Mesenchymal stem cell (in vitro differentiated cells and primary cell): ENCODE data around the gene GNPAT.

Experiments
- DNase-seq: peaks from one replicate; pipeline ENCODE4 v3.0.0-alpha.2; 2013
- H2AFZ ChIP-seq: one replicate; pipeline ENCODE4 v1.6.1; 2013; ENCODE audit warnings: low read depth, mild to moderate bottlenecking, control low read depth, inconsistent platforms, low read length, moderate library complexity
- H2AK5ac ChIP-seq: 2 replicates; pipeline ENCODE4 v1.6.1; 2013; ENCODE audit warnings: low read length, moderate library complexity, mild to moderate bottlenecking, inconsistent platforms; ENCODE audit not compliant: severe bottlenecking
- H2BK120ac ChIP-seq: one replicate; pipeline ENCODE4 v1.6.1; 2013; ENCODE audit warnings: low read depth, mild to moderate bottlenecking, inconsistent platforms, low read length, moderate library complexity
- H2BK12ac ChIP-seq, 2 experiments: one replicate each; pipeline ENCODE4 v1.6.1; 2013; ENCODE audit warnings: inconsistent platforms in 2 of 2, low read length in 2 of 2, mild to moderate bottlenecking in 2 of 2, moderate library complexity in 2 of 2, control low read depth in 1 of 2
- H2BK15ac ChIP-seq: one replicate; pipeline ENCODE4 v1.6.1; 2013; ENCODE audit warnings: mild to moderate bottlenecking, low read depth, inconsistent platforms; ENCODE audit not compliant: poor library complexity, severe bottlenecking
- H2BK5ac ChIP-seq: 2 replicates; pipeline ENCODE4 v1.6.1; 2013; ENCODE audit warnings: low read depth, mild to moderate bottlenecking, low read length, control low read depth, inconsistent platforms; ENCODE audit not compliant: poor library complexity, severe bottlenecking
- H3K14ac ChIP-seq, 2 experiments: one replicate each; pipeline ENCODE4 v1.6.1; 2013; ENCODE audit warnings: inconsistent platforms in 2 of 2, low read length in 2 of 2, control low read depth in 1 of 2, mild to moderate bottlenecking in 1 of 2, moderate library complexity in 1 of 2
- H3K18ac ChIP-seq, 2 experiments: one replicate each; pipeline ENCODE4 v1.6.1; 2013; ENCODE audit warnings: inconsistent platforms in 2 of 2, low read length in 2 of 2, control low read depth in 1 of 2, low read depth in 1 of 2, mild to moderate bottlenecking in 1 of 2
- H3K23ac ChIP-seq, 2 experiments: one replicate each; pipeline ENCODE4 v1.6.1; 2013; ENCODE audit warnings: inconsistent platforms in 2 of 2, low read length in 2 of 2, mild to moderate bottlenecking in 2 of 2, moderate library complexity in 2 of 2, control low read depth in 1 of 2
- H3K27ac ChIP-seq: 2 replicates; pipeline ENCODE4 v1.5.1; 2013; ENCODE audit warnings: mild to moderate bottlenecking, moderate library complexity, low read length, control low read depth, inconsistent platforms; ENCODE audit not compliant: poor library complexity, severe bottlenecking
- H3K27me3 ChIP-seq, 2 experiments: 2 replicates each; pipeline versions ENCODE4 v1.6.1 to v1.7.0; 2013; ENCODE audit warnings: low read length in 2 of 2, mild to moderate bottlenecking in 2 of 2, moderate library complexity in 2 of 2, control low read depth in 1 of 2, inconsistent platforms in 1 of 2; ENCODE audit not compliant: control insufficient read depth in 1 of 2, insufficient read depth in 1 of 2
- H3K36me3 ChIP-seq, 2 experiments: 2 replicates each; pipeline versions ENCODE4 v1.6.1 to v1.7.0; 2013; ENCODE audit warnings: low read length in 2 of 2, control low read depth in 1 of 2, inconsistent platforms in 1 of 2, low read depth in 1 of 2, mild to moderate bottlenecking in 1 of 2; ENCODE audit not compliant: insufficient read depth in 2 of 2, control insufficient read depth in 1 of 2
- H3K4ac ChIP-seq, 2 experiments: one replicate each; pipeline ENCODE4 v1.6.1; 2013; ENCODE audit warnings: inconsistent platforms in 2 of 2, low read length in 2 of 2, mild to moderate bottlenecking in 2 of 2, moderate library complexity in 2 of 2, control low read depth in 1 of 2, low read depth in 1 of 2
- H3K4me1 ChIP-seq: 2 replicates; pipeline ENCODE4 v1.6.1; 2013; ENCODE audit warnings: low read depth, low read length, control low read depth; ENCODE audit not compliant: control insufficient read depth, insufficient read depth
- H3K4me2 ChIP-seq: 2 replicates; pipeline ENCODE4 v1.6.1; 2013; ENCODE audit warnings: low read length, mild to moderate bottlenecking, inconsistent platforms; ENCODE audit not compliant: poor library complexity, severe bottlenecking
- H3K4me3 ChIP-seq, 2 experiments: 2 replicates each; pipeline versions ENCODE4 v1.5.1 to v1.7.0; 2013; ENCODE audit warnings: low read length in 2 of 2, mild to moderate bottlenecking in 2 of 2, control low read depth in 1 of 2, low read depth in 1 of 2; ENCODE audit not compliant: insufficient read depth in 1 of 2
- H3K79me1 ChIP-seq: replicated peaks from 2 replicates; pipeline ENCODE4 v1.6.1; 2013; ENCODE audit warnings: mild to moderate bottlenecking, control low read depth, low read length, inconsistent platforms; ENCODE audit not compliant: poor library complexity, severe bottlenecking
- H3K9ac ChIP-seq: 2 replicates; pipeline ENCODE4 v1.7.0; 2013; ENCODE audit warnings: mild to moderate bottlenecking, low read length, moderate library complexity
- H3K9me3 ChIP-seq: 2 replicates; pipeline ENCODE4 v1.7.0; 2013; ENCODE audit warnings: mild to moderate bottlenecking, low read length; ENCODE audit not compliant: control insufficient read depth
- H4K8ac ChIP-seq: one replicate; pipeline ENCODE4 v1.6.1; 2013; ENCODE audit warnings: inconsistent platforms, mild to moderate bottlenecking, low read length, moderate library complexity
- H4K91ac ChIP-seq: one replicate; pipeline ENCODE4 v1.6.1; 2013; ENCODE audit warnings: mild to moderate bottlenecking, low read length, inconsistent platforms
- whole genome bisulfite sequencing: methylation state at CpG from one replicate; pipeline ENCODE4 v1.1.7; 2013; ENCODE audit warnings: mixed read lengths; 5-methylcytosine and 5-hydroxymethylcytosine counted together

Gene GNPAT

DNA sequence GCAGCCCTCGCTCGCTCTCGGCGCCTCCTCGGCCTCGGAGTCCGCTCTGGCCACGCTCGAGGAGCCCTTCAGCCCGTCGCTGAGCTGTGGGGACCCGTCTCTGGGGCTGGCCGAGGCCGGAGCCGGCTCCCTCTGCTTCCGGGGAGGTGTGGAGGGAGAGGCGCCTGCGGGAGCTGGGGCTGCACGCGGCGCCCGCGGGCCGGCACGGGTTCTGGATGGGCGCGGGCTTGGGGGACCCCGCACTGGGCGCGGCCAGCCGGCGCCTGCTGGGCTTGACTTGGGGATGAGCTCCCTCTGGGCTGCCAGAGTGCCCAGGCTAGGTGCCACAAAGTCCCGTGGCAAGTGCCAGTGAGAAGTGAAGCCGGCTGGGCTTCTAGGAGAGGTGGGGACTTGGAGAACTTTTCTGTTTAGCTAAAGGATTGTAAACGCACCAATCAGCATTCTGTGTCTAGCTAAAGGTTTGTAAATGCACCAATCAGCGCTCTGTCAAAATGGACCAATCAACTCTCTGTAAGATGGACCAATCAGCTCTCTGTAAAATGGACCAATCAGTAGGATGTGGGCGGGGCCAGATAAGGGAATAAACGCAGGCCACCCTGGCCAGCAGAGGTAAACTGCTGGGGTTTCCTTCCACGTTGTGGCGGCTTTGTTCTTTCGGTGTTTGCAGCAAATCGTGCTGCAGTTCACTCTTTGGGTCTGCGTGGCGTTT, 76.4 kb downstream of the GNPAT start:
- Histone ChIP-seq H2BK12ac (no peak overlapping the region), H4K8ac (no peak overlapping the region), H3K36me3 (no peaks in the 10 kb centered on the region), H2BK5ac (no peak overlapping the region), H3K9me3 (no peaks in the 10 kb centered on the region), H2AFZ (no peak overlapping the region), H3K4me3 (no peak overlapping the region), H3K18ac (no peak overlapping the region), H3K79me1 (no peaks in the 10 kb centered on the region), H2BK120ac (no peak overlapping the region), H3K4ac (no peak overlapping the region), H3K14ac (no peak overlapping the region), H3K27me3 (no peaks in the 10 kb centered on the region), H3K27ac (no peak overlapping the region), H3K4me2 (no peak overlapping the region), H2BK15ac (no peak overlapping the region), H2AK5ac (no peak overlapping the region), H4K91ac (no peak overlapping the region), H3K4me1 (no peaks in the 10 kb centered on the region), H3K9ac (no peak overlapping the region), H3K23ac (no peak overlapping the region)
- no peak for DNase-seq
- WGBS: 93% methylated on average over 44 of the region's 44 CpGs

DNA sequence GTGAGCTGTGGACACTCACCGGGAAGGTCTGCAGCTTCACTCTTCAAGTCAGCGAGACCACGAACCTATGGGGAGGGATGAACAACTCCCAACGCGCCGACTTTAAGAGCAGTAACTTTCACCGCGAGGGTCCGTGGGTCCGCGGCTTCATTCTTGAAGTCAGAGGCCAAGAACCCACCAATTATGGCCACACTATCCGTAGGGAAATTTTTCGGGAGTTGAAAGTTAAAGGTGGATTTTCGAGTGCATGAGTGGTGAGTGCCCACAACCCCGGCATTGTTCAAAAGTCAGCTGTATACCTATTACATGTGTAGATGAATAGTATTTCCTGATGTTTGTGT, 77.0 kb downstream of the GNPAT start:
- Histone ChIP-seq H3K18ac (no peak overlapping the region), H3K4me1 (no peaks in the 10 kb centered on the region), H3K14ac (no peak overlapping the region), H3K27ac (no peak overlapping the region), H3K23ac (no peak overlapping the region), H3K36me3 (no peaks in the 10 kb centered on the region), H4K8ac (no peak overlapping the region), H2BK5ac (no peak overlapping the region), H3K4me2 (no peak overlapping the region), H3K4ac (no peak overlapping the region), H2AK5ac (no peak overlapping the region), H2BK12ac (no peak overlapping the region), H2AFZ (no peak overlapping the region), H2BK120ac (no peak overlapping the region), H3K27me3 (no peaks in the 10 kb centered on the region), H3K79me1 (no peaks in the 10 kb centered on the region), H4K91ac (no peak overlapping the region), H3K4me3 (no peak overlapping the region), H3K9me3 (no peaks in the 10 kb centered on the region), H2BK15ac (no peak overlapping the region), H3K9ac (no peak overlapping the region)
- 97% methylated on average over 13 of the region's 15 CpGs for WGBS
- no peak for DNase-seq

DNA sequence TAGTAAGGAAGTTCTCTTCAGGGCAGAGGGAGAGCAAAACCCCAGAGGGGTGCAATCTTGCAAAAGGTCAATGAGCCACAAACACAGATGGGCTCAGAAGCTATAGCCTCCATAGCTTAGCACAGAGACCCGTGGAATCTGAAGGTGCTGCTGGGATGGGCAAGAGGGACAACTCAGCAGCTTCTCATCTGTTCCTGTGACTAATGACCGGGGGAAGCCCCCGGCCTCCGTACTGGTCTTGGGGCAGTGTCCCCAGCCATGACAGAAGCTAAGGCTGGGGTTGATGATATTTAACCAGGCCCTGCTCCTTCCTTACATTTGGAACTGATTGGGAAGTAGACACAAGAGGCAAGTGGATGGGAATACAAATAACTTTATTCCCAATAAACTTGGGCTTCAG, 77.6 kb downstream of the GNPAT start:
- Histone ChIP-seq H2BK12ac (no peak overlapping the region), H2BK15ac (no peak overlapping the region), H3K14ac (no peak overlapping the region), H3K79me1 (no peaks in the 10 kb centered on the region), H4K8ac (no peak overlapping the region), H3K9me3 (no peaks in the 10 kb centered on the region), H3K9ac (no peak overlapping the region), H4K91ac (no peak overlapping the region), H3K4me1 (no peaks in the 10 kb centered on the region), H3K4me3 (no peak overlapping the region), H3K18ac (no peak overlapping the region), H3K4me2 (no peak overlapping the region), H2BK5ac (no peak overlapping the region), H2AK5ac (no peak overlapping the region), H3K27ac (no peak overlapping the region), H3K27me3 (no peaks in the 10 kb centered on the region), H3K4ac (no peak overlapping the region), H2BK120ac (no peak overlapping the region), H2AFZ (no peak overlapping the region), H3K36me3 (no peaks in the 10 kb centered on the region), H3K23ac (no peak overlapping the region)
- no peak for DNase-seq
- 82% methylated on average over 4 of the region's 4 CpGs for whole genome bisulfite sequencing

DNA sequence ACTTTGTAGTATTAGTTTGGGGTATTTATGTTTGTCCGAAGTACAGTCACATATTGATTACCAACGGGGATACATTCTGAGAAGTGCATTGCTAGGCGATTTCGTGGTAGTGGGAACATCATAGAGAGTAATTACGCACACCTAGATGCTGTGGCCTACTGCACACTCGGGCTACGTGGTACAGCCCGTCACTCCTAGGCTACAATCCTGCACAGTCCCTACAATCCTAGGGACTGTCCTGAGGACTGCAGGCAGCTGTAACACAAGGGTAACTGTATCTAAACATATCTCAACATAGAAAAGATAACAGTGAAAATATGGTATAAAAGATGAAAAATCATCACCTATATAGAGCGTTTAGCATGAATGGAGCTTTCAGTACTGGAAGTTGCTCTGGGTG, 78.1 kb downstream of the GNPAT start:
- no peak overlapping the region for H3K23ac ChIP-seq
- H2BK5ac ChIP-seq: no peak overlapping the region
- no peaks in the 10 kb centered on the region for H3K9me3 ChIP-seq
- no peak overlapping the region for H3K14ac ChIP-seq
- no peak overlapping the region for H2BK12ac ChIP-seq
- H3K4me1 ChIP-seq: no peaks in the 10 kb centered on the region
- no peak overlapping the region for H2AK5ac ChIP-seq
- H3K4ac ChIP-seq: no peak overlapping the region
- H2BK15ac ChIP-seq: no peak overlapping the region
- no peak overlapping the region for H2BK120ac ChIP-seq
- no peaks in the 10 kb centered on the region for H3K79me1 ChIP-seq
- H3K27ac ChIP-seq: no peak overlapping the region
- no peaks in the 10 kb centered on the region for H3K36me3 ChIP-seq
- no peak for DNase-seq
- H4K8ac ChIP-seq: no peak overlapping the region
- no peaks in the 10 kb centered on the region for H3K27me3 ChIP-seq
- H4K91ac ChIP-seq: no peak overlapping the region
- no peak overlapping the region for H3K18ac ChIP-seq
- no peak overlapping the region for H3K4me3 ChIP-seq
- 98% methylated on average over 8 of the region's 9 CpGs for WGBS
- no peak overlapping the region for H2AFZ ChIP-seq
- no peak overlapping the region for H3K9ac ChIP-seq
- H3K4me2 ChIP-seq: no peak overlapping the region
